Measurements from ENCODE around the gene SKIC3. TPM values are rescaled to one million over a fixed set of nuclear protein-coding genes. Genes with fewer than 3 reads are reported as not detected.

The SKIC3 gene
- total RNA-seq, 1 donor from 2014 or later: 80.4 TPM

GRCh38 chr5:95533761-95534160, 21.0 kb downstream of the SKIC3 start:
- TF ChIP-seq CTCF (IDR thresholded peaks at IDR 0.05; ENCODE audit: unreplicated experiment): no peak
- Mint-ChIP-seq H3K9me3 (ENCODE audit: unreplicated experiment) (no peaks in the 10 kb centered on the region), H3K27ac (ENCODE audit: unreplicated experiment) (no peak overlapping the region), H3K4me1 (ENCODE audit: unreplicated experiment) (no peaks in the 10 kb centered on the region), H3K4me3 (ENCODE audit: unreplicated experiment) (no peak overlapping the region), H3K36me3 (ENCODE audit: low read depth, unreplicated experiment) (peaks cover 6% of the 10 kb centered on the region), H3K27me3 (ENCODE audit: unreplicated experiment) (no peaks in the 10 kb centered on the region)
- no peak for DNase-seq (ENCODE audit: low spot score)

- Mint-ChIP-seq H3K4me3 (ENCODE audit: unreplicated experiment) (no peak overlapping the region), H3K27me3 (ENCODE audit: unreplicated experiment) (no peaks in the 10 kb centered on the region), H3K36me3 (ENCODE audit: low read depth, unreplicated experiment) (peaks cover 6% of the 10 kb centered on the region), H3K9me3 (ENCODE audit: unreplicated experiment) (no peaks in the 10 kb centered on the region), H3K4me1 (ENCODE audit: unreplicated experiment) (no peaks in the 10 kb centered on the region), H3K27ac (ENCODE audit: unreplicated experiment) (no peak overlapping the region)
- DNase-seq (ENCODE audit: low spot score): no peak
- no peak for TF ChIP-seq CTCF (IDR thresholded peaks at IDR 0.05; ENCODE audit: unreplicated experiment)
Measured at GRCh38 chr5:95533106-95533505, 21.7 kb downstream of the SKIC3 start.

- no peaks in the 10 kb centered on the region for H3K27me3 Mint-ChIP-seq (ENCODE audit: unreplicated experiment)
- H3K9me3 Mint-ChIP-seq (ENCODE audit: unreplicated experiment): no peaks in the 10 kb centered on the region
- no peak overlapping the region for H3K27ac Mint-ChIP-seq (ENCODE audit: unreplicated experiment)
- DNase-seq (ENCODE audit: low spot score): no peak
- TF ChIP-seq CTCF (IDR thresholded peaks at IDR 0.05; ENCODE audit: unreplicated experiment): no peak
- H3K4me3 Mint-ChIP-seq (ENCODE audit: unreplicated experiment): no peak overlapping the region
- no peaks in the 10 kb centered on the region for H3K4me1 Mint-ChIP-seq (ENCODE audit: unreplicated experiment)
- peaks cover 6% of the 10 kb centered on the region for H3K36me3 Mint-ChIP-seq (ENCODE audit: low read depth, unreplicated experiment)
Measured at GRCh38 chr5:95532415-95532814, 22.4 kb downstream of the SKIC3 start.

GRCh38 chr5:95531491-95531890, 23.3 kb downstream of the SKIC3 start:
- Mint-ChIP-seq H3K4me1 (ENCODE audit: unreplicated experiment) (no peaks in the 10 kb centered on the region), H3K36me3 (ENCODE audit: low read depth, unreplicated experiment) (peaks cover 6% of the 10 kb centered on the region), H3K27me3 (ENCODE audit: unreplicated experiment) (no peaks in the 10 kb centered on the region), H3K4me3 (ENCODE audit: unreplicated experiment) (no peak overlapping the region), H3K9me3 (ENCODE audit: unreplicated experiment) (no peaks in the 10 kb centered on the region), H3K27ac (ENCODE audit: unreplicated experiment) (no peak overlapping the region)
- no peak for TF ChIP-seq CTCF (IDR thresholded peaks at IDR 0.05; ENCODE audit: unreplicated experiment)
- DNase-seq (ENCODE audit: low spot score): no peak

- DNase-seq (ENCODE audit: low spot score): no peak
- H3K9me3 Mint-ChIP-seq (ENCODE audit: unreplicated experiment): no peaks in the 10 kb centered on the region
Measured at GRCh38 chr5:95530416-95530815, 24.4 kb downstream of the SKIC3 start.

More at GRCh38 chr5:95530416-95530815, 24.4 kb downstream of the SKIC3 start:
- H3K4me3 Mint-ChIP-seq (ENCODE audit: unreplicated experiment): no peak overlapping the region
- H3K27me3 Mint-ChIP-seq (ENCODE audit: unreplicated experiment): no peaks in the 10 kb centered on the region
- H3K4me1 Mint-ChIP-seq (ENCODE audit: unreplicated experiment): no peaks in the 10 kb centered on the region
- H3K27ac Mint-ChIP-seq (ENCODE audit: unreplicated experiment): no peak overlapping the region
- peaks cover 11% of the 10 kb centered on the region for H3K36me3 Mint-ChIP-seq (ENCODE audit: low read depth, unreplicated experiment)
- no peak for TF ChIP-seq CTCF (IDR thresholded peaks at IDR 0.05; ENCODE audit: unreplicated experiment)

Data from endothelial cell (in vitro differentiated cells).